HG02798 (cell line): ENCODE measurements around the gene PTBP2.

ENCODE experiments used
- ATAC-seq: cut with Tn5 transposase; IDR thresholded peaks from one replicate; pipeline ENCODE4 v1.9.1; 2021; ENCODE audit warnings: mild to moderate bottlenecking; ENCODE audit not compliant: unreplicated experiment, poor library complexity

Gene PTBP2

DNA sequence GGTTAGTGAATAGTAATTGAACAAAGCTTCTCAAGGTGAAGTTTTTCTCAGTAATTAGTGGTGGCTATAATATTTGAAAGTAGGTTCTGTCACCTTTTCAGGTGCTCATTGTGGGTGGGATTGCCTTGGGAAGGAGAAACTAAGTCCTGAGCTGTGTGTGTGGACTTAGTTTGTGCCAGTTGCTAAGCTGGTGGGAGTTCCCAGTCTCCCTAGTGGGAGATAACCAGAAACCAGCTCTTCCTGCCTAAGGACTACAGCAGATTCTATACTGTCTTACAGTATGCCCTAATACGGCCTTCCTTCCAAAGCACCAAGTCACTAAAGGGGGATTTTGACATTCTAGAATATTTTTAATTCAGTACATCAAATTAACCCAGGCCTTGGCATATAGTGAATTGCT, 94.3 kb downstream of the PTBP2 start:
- ATAC-seq: no peak

- no peak for ATAC-seq
Measured at GRCh38 chr1:96820107-96820506, 98.5 kb downstream of the PTBP2 start.

DNA sequence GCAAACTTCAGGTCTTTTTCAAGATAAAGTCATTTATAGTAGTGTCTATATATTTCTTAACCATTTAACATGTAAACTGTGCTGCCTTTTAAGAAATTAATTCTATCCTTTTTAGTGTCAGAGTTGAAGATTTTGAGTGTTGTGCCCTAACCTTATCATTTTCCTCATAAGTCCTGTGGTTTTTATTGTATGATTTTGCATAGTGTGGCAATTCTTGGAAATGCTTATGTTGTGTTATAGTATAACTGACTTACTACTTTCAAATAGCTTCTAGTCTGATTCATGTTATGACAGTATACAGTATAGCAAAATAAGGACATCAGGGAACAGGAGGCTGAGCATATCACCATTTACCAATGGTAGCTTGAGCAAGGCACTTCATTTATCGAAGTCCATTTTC, 99.1 kb downstream of the PTBP2 start:
- ATAC-seq: no peak

GRCh38 chr1:96825231-96825630, 103.6 kb downstream of the PTBP2 start:
- no peak for ATAC-seq

DNA sequence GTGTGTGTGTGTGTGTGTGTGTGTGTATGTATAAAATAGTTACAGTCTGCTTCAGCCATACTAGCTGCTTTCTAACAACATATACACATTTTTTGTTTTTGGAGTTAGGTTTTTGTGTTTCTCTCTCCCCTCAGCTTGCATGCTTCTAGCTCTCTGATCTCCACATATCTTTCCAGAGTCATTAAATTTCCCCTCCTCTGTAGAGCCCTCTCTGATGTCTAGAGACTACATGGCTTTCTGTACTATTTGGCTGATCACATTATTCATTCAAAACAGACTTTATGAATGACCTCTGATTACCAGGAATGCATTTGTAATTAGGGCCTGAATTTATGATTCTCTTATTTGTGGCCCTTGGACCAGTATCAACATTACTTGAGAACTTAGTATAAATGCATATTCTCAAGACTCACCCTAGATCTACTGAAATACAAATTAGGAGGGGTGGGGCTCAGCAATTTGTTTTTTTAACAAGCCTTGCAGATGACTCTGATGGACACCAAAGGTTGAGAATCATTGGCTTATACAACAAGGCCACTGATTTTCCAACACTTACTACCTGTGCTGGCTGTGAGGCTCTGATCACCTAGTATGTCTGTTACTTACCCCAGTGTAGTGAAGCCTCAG, 104.5 kb downstream of the PTBP2 start:
- no peak for ATAC-seq

DNA sequence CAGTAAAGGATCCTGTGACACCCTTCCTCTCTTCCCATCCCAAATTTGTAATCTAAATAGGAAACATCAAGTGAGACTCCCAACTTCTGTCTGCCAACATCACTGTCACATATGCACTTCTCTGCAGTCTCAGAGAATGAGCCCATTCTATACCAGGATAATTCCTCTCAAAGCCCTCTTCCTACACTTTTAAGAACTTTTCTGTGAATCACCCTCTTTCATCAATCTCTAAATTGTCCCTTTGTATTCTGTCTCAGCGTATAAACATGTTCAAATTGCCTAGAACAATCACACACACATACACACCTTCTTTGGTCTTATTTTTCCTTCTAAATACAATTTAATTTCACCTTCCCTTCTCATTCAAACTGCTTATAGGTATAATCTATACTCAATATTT, 111.8 kb downstream of the PTBP2 start:
- no peak for ATAC-seq

DNA sequence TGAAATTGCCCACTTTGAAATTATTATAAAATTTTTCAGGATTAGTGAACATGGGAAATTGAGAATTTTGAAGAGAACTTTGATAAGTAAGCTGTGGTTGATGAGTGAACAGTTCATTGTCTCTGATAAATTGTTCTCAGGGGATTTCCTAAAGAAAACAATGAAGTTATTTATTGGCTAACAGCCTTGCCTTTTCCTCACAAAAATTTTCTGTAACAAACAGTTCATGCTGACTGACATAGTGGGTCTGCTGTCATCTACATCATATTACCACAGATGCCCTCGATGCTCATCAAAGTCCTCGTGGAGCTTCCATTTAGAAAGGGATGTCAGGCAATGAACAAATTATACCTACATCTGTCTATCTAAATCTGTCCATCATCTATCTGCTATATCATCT, 113.4 kb downstream of the PTBP2 start:
- ATAC-seq: no peak

DNA sequence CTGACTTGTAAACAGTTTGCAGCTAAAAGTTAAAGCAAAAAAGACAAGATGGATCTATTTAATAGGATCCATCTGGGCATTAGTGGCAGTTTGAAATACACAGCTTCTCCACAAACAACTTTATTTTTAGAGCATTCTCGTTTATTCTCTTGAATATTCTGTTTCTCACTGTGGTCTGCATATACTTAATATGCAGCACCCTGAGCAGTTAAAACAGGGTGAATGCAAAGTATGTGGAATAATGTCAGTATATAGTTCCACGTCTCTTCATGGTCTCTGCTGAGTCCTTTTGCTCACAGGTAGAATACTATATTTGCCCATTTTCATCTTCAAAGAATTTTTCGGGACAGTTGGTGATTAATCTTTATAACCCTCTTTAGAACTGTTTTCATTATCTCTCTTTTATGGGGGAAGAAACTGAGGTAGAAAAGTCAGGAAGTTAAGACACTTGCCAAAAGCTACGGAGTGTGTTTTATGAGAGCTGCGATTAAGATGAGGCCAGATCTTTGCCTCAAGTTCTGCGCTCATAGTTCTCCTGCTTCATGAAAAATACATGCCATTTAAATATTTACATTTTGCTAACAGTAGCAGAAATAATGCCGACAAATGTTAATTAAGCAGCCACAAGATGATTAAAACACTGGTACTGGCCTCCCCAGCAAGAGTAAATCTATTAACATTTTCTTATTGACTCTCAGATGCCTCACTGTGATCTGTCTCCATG, 115.6 kb downstream of the PTBP2 start:
- no peak for ATAC-seq

GRCh38 chr1:96837781-96838216, 116.2 kb downstream of the PTBP2 start:
- no peak for ATAC-seq

GRCh38 chr1:96840396-96840795, 118.8 kb downstream of the PTBP2 start:
- no peak for ATAC-seq

GRCh38 chr1:96842215-96842614, 120.6 kb downstream of the PTBP2 start:
- no peak for ATAC-seq

GRCh38 chr1:96843196-96843595, 121.6 kb downstream of the PTBP2 start:
- ATAC-seq: no peak

GRCh38 chr1:96843601-96844000, 122.0 kb downstream of the PTBP2 start:
- ATAC-seq: no peak

DNA sequence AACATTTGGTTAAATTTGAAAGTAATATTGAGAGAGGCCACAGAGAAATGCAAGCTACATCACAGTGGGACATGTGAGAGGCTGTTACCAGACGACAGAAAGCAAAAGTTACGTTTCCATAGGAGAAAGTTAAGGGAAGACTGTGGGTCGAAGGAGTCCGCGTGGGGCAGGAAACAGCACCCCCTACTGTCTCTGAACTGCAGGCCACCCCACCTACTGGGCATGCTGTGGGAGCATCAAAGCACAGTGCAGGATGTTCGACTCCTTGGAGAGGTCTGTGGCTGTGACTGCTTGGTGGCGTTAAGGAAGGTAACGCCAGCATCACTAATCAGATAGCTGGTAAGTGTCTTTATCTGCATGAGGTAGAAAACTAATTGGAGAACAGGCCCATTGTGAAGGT, 123.9 kb downstream of the PTBP2 start:
- peak; percentile 67 for ATAC-seq

DNA sequence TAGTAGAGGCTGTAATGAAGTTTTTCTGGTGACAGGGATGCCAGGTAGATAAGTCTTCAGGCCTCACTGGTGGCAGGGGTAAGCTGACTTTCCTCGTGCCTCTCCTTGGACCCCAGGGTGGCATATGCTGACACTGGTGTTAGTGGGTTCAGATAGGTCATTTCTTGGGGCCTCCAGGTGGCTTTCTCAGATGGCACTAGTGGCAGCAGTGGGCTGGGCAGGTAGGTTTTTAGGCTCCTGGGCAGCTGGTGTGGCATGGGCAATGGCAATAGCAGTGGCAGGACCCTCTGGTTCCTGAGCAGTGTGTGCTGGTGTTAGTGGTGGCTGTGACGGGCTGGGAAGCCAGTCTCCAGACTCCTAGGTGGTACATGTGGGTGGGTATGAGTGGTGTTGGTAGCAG, 140.3 kb downstream of the PTBP2 start:
- no peak for ATAC-seq

- no peak for ATAC-seq
Measured at GRCh38 chr1:96863449-96863848, 141.9 kb downstream of the PTBP2 start.
